Muscle layer of colon (tissue), 2 donors: ENCODE data around the gene GIMAP8.

ENCODE experiments used
- H3K27ac ChIP-seq: one replicate; pipeline ENCODE4 v1.7.0; 2013; ENCODE audit warnings: low read depth, mild to moderate bottlenecking, low read length, moderate library complexity
- H3K27me3 ChIP-seq, 2 donors: one replicate each; pipeline ENCODE4 v1.7.0; 2013; ENCODE audit warnings: low read length in 2 of 2, mild to moderate bottlenecking in 2 of 2; ENCODE audit not compliant: insufficient read depth in 2 of 2, control insufficient read depth in 1 of 2
- H3K36me3 ChIP-seq: one replicate; pipeline ENCODE4 v1.7.0; 2013; ENCODE audit warnings: mild to moderate bottlenecking, low read length; ENCODE audit not compliant: insufficient read depth
- H3K4me1 ChIP-seq: one replicate; pipeline ENCODE4 v1.7.0; 2013; ENCODE audit warnings: mild to moderate bottlenecking, low read length; ENCODE audit not compliant: insufficient read depth
- H3K4me3 ChIP-seq, 2 donors: one replicate each; pipeline ENCODE4 v1.7.0; 2013; ENCODE audit warnings: low read length in 2 of 2, low read depth in 1 of 2, mild to moderate bottlenecking in 1 of 2, moderate library complexity in 1 of 2
- H3K9ac ChIP-seq: one replicate; pipeline ENCODE4 v1.7.0; 2013; ENCODE audit warnings: low read length
- H3K9me3 ChIP-seq: one replicate; pipeline ENCODE4 v1.7.0; 2013; ENCODE audit warnings: mild to moderate bottlenecking, low read length
- donor health status: abdominal sarcoma.
- donor health status: Adenocarcinoma of cecum.

GIMAP8 gene

GRCh38 chr7:150413640-150414081 is 36.8 kb upstream of the GIMAP8 start:
- H3K27ac ChIP-seq, result no peak overlapping the region
- H3K4me1 ChIP-seq, result no peaks in the 10 kb centered on the region
- H3K36me3 ChIP-seq, result peaks cover 9% of the 10 kb centered on the region
- no peak overlapping the region for H3K9ac ChIP-seq
- no peaks in the 10 kb centered on the region for H3K9me3 ChIP-seq
- no peak overlapping the region for H3K4me3 ChIP-seq
- H3K27me3 ChIP-seq, result no peaks in the 10 kb centered on the region

GRCh38 chr7:150415161-150416153 is 35.0 kb upstream of the GIMAP8 start:
- no peak overlapping the region for H3K27ac ChIP-seq

GRCh38 chr7:150417239-150417638 is 33.2 kb upstream of the GIMAP8 start:
- H3K4me3 ChIP-seq, result no peak overlapping the region
- H3K4me1 ChIP-seq, result peaks cover 4% of the 10 kb centered on the region
- no peaks in the 10 kb centered on the region for H3K9me3 ChIP-seq
- H3K9ac ChIP-seq, result no peak overlapping the region
- no peaks in the 10 kb centered on the region for H3K27me3 ChIP-seq
- peaks cover 7% of the 10 kb centered on the region for H3K36me3 ChIP-seq
- no peak overlapping the region for H3K27ac ChIP-seq

More at GRCh38 chr7:150415161-150416153, 35.0 kb upstream of the GIMAP8 start:
- Histone ChIP-seq H3K4me3 (no peak overlapping the region), H3K9me3 (no peaks in the 10 kb centered on the region), H3K27me3 (no peaks in the 10 kb centered on the region), H3K9ac (no peak overlapping the region), H3K36me3 (peaks cover 9% of the 10 kb centered on the region), H3K4me1 (no peaks in the 10 kb centered on the region)

GRCh38 chr7:150417863-150418262 is 32.6 kb upstream of the GIMAP8 start:
- H3K9ac ChIP-seq, result no peak overlapping the region
- no peak overlapping the region for H3K27ac ChIP-seq
- H3K4me3 ChIP-seq, result no peak overlapping the region
- H3K36me3 ChIP-seq, result peaks cover under 1% of the 10 kb centered on the region
- no peaks in the 10 kb centered on the region for H3K9me3 ChIP-seq
- H3K4me1 ChIP-seq, result peaks cover 4% of the 10 kb centered on the region
- no peaks in the 10 kb centered on the region for H3K27me3 ChIP-seq

- no peaks in the 10 kb centered on the region for H3K9me3 ChIP-seq
- H3K9ac ChIP-seq, result no peak overlapping the region
- no peak overlapping the region for H3K4me3 ChIP-seq
- H3K4me1 ChIP-seq, result peaks cover 4% of the 10 kb centered on the region
- H3K27ac ChIP-seq, result no peak overlapping the region
- H3K27me3 ChIP-seq, result no peaks in the 10 kb centered on the region
- no peaks in the 10 kb centered on the region for H3K36me3 ChIP-seq
These were observed 30.2 kb upstream of the GIMAP8 start for GRCh38 chr7:150420242-150420641.

GRCh38 chr7:150420987-150421674 is 29.3 kb upstream of the GIMAP8 start:
- H3K9ac ChIP-seq, result no peak overlapping the region
- no peaks in the 10 kb centered on the region for H3K9me3 ChIP-seq
- H3K4me3 ChIP-seq, result peak overlapping the region; percentile 13 to 16

GRCh38 chr7:150421831-150422230 is 28.6 kb upstream of the GIMAP8 start:
- Histone ChIP-seq H3K9ac (no peak overlapping the region), H3K9me3 (no peaks in the 10 kb centered on the region), H3K4me1 (peaks cover 4% of the 10 kb centered on the region)

More at GRCh38 chr7:150420987-150421674, 29.3 kb upstream of the GIMAP8 start:
- Histone ChIP-seq H3K27me3 (no peaks in the 10 kb centered on the region), H3K27ac (no peak overlapping the region), H3K4me1 (peaks cover 4% of the 10 kb centered on the region), H3K36me3 (no peaks in the 10 kb centered on the region)

GRCh38 chr7:150425670-150426069 is 24.8 kb upstream of the GIMAP8 start:
- Histone ChIP-seq H3K9me3 (no peaks in the 10 kb centered on the region), H3K4me3 (no peak overlapping the region), H3K4me1 (peaks cover 10% of the 10 kb centered on the region), H3K27me3 (no peaks in the 10 kb centered on the region), H3K27ac (no peak overlapping the region), H3K36me3 (no peaks in the 10 kb centered on the region), H3K9ac (no peak overlapping the region)

More at GRCh38 chr7:150421831-150422230, 28.6 kb upstream of the GIMAP8 start:
- Histone ChIP-seq H3K4me3 (no peak overlapping the region), H3K27me3 (no peaks in the 10 kb centered on the region), H3K27ac (no peak overlapping the region), H3K36me3 (no peaks in the 10 kb centered on the region)

GRCh38 chr7:150428671-150429451 is 21.6 kb upstream of the GIMAP8 start:
- peaks cover 7% of the 10 kb centered on the region for H3K4me1 ChIP-seq
- H3K9me3 ChIP-seq, result no peaks in the 10 kb centered on the region
- no peaks in the 10 kb centered on the region for H3K36me3 ChIP-seq
- no peak overlapping the region for H3K4me3 ChIP-seq
- H3K27ac ChIP-seq, result no peak overlapping the region
- no peak overlapping the region for H3K9ac ChIP-seq
- no peaks in the 10 kb centered on the region for H3K27me3 ChIP-seq

GRCh38 chr7:150429699-150430098 is 20.7 kb upstream of the GIMAP8 start:
- H3K27ac ChIP-seq, result no peak overlapping the region
- H3K36me3 ChIP-seq, result no peaks in the 10 kb centered on the region
- no peaks in the 10 kb centered on the region for H3K9me3 ChIP-seq
- H3K4me3 ChIP-seq, result no peak overlapping the region
- H3K9ac ChIP-seq, result no peak overlapping the region
- peaks cover 7% of the 10 kb centered on the region for H3K4me1 ChIP-seq
- no peaks in the 10 kb centered on the region for H3K27me3 ChIP-seq
